IMR-90 (cell line): ENCODE data around the gene RPS8. TPM values are rescaled to one million over a fixed set of nuclear protein-coding genes. Genes with fewer than 3 reads are reported as not detected.

Experiments
- NFE2L2 ChIP-seq: fragments of 150-350 bp; IDR thresholded peaks from 2 replicates; pipeline ENCODE4 v1.6.1; 2016; ENCODE audit warnings: low read depth, mild to moderate bottlenecking, low read length
- POLR2A ChIP-seq: IDR thresholded peaks from 2 replicates; pipeline ENCODE4 v1.6.1; 2012; ENCODE audit warnings: mild to moderate bottlenecking, low read depth, low read length
- polyA plus RNA-seq, 3 experiments: library from polyadenylated mRNA; depleted of rRNA; stranded (reverse); fragments of >200 nt; gene quantifications; 2 replicates each; pipeline ENCODE4 v1.2.3, GENCODE V29; 2012; ENCODE audit warnings: low replicate concordance in 1 of 3
- total RNA-seq: library from RNA; depleted of rRNA; stranded (reverse); fragments of >200 nt; gene quantifications from 2 replicates; pipeline ENCODE4 v1.2.3, GENCODE V29; 2012
- TF ChIP-seq, protein P1 (sequence below): conservative IDR thresholded peaks from 2 replicates; pipeline ENCODE4 v1.5.1; 2012; ENCODE audit warnings: mild to moderate bottlenecking, low read depth, low read length, improper control_type of control experiment

RPS8 gene
- total and polyA plus RNA-seq, 2 of the 4 experiments (the other 2 are of a cell fraction), result 2,171 to 2,255 TPM

DNA sequence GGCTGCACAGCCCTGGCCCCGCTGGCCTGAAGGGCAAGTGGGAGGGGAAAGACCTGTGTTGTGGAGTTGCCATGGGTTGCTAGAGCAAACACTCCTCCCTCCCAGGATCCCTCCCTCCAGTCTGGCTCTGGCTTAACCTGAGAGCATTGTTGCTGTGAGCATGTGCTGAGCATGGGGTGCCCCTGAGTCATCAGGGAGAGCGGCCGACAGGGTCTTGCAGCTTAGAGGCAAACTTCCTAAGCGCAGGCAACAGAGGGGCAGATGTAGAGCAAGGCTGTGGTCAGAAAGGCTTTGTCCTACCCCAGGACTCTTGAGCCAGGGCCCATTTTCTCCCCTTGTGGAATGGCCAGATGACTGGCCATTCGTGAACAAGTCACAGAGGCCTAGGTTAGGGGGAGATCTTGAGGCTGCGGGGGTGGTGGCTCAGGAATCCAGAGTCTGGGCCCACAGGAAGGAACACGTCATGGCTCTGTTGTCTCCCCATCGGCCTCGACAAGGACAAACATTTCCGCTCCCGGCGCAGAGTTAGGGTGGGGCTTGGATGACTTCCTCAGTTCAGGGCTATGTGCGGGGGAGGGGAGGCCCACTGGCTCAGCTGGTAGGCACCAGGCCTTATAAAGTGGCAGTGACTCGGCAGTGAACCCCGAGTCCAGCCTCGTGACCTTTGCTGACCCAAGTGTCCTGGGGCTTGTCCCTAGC, 32.2 kb downstream of the RPS8 start (continued):
- TF ChIP-seq, protein P1, sequence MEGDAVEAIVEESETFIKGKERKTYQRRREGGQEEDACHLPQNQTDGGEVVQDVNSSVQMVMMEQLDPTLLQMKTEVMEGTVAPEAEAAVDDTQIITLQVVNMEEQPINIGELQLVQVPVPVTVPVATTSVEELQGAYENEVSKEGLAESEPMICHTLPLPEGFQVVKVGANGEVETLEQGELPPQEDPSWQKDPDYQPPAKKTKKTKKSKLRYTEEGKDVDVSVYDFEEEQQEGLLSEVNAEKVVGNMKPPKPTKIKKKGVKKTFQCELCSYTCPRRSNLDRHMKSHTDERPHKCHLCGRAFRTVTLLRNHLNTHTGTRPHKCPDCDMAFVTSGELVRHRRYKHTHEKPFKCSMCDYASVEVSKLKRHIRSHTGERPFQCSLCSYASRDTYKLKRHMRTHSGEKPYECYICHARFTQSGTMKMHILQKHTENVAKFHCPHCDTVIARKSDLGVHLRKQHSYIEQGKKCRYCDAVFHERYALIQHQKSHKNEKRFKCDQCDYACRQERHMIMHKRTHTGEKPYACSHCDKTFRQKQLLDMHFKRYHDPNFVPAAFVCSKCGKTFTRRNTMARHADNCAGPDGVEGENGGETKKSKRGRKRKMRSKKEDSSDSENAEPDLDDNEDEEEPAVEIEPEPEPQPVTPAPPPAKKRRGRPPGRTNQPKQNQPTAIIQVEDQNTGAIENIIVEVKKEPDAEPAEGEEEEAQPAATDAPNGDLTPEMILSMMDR, result no peak
- TF ChIP-seq NFE2L2, result peak; percentile 51; the same call in 1 of the 2 replicates
- TF ChIP-seq POLR2A, result peak; percentile 78
